ENCODE results near the gene BMP6.

BMP6 gene

DNA sequence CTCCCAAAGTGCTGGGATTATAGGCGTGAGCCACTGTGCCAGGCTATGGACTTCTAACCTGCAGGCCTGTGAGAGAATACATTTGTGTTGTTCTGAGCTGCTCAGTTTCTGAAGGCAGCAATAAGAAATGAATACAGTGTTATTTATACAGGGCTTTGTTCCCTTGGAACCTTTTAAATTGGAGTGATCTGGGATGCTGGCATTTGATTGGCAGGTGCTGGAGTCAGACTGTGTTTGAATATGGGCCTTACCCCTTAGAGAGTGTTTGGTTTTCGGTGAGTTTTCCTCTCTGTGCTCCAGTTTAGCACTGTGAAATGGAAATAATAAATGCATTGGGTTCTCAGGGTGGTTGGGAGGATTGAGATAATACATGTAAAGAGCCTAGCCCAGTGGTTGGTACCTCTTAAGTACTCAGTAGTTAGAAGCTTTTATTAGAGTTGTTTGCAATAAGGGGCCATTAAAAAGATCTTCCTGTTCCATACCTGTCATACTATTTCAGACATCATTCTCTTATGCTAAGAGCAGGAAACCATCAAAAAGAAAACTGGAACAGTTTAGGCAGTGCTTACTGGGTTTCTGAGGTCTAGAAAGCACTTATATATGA is 22.1 kb downstream of the BMP6 start:
- no peak for DNase-seq (ENCODE audit: low spot score)

DNA sequence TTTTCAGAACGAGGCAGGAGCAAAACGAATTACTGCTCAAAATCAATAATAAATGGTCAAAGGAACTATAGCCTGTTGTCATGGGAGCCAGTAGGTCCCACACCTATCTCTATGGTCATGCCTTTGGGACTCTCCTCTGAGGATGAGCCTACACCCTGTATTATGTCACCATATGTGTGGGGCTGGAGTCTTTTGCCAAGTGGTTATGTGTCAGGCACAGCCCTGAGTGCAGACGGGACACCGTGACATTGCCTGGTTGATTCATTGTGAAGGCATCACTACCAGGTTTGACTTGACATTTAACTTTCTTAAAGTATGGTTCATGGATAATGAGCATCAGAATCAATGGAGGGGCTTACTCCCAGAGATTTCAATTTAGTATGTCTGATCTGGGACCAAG is 23.6 kb downstream of the BMP6 start:
- no peak for DNase-seq (ENCODE audit: low spot score)

DNA sequence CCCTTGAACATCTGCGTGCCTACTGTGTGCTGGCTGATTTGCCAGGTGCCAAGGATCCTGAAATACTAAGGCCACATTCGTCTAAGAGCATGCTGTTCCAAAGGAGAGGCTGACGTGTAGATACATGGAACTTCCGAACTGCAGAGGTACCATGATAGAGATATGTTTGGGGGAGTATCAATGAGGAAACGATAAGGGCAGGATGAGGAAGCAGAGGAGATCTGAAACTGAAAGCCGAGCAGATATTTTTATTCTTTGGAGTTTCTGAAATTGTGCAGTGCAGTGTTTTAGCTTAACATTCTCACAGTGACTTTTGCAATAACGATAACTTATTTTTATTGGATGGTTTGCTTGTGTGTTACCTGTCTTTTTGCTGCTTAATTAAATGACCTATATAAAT is 24.3 kb downstream of the BMP6 start:
- no peak for DNase-seq (ENCODE audit: low spot score)

DNA sequence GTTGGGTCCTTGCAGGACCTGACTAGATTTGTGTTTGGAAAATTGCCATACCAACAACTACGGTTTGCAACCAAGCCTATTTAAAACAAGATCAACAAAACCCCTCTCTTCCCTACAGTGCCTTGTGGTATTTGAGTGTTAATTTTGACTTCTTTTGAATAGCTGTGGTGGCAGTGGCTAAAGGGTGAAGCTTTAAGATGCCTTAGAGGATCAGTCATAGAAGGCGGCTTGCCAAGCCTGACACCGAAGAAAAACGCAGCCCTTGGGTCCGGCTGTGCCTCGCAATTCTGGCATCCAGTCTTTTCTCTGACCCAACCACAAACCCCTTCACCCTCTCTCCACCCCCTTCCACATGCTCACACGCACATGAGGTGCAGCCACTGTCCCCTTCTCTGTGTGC is 32.6 kb downstream of the BMP6 start:
- peak; percentile 91 for DNase-seq (ENCODE audit: low spot score)

DNA sequence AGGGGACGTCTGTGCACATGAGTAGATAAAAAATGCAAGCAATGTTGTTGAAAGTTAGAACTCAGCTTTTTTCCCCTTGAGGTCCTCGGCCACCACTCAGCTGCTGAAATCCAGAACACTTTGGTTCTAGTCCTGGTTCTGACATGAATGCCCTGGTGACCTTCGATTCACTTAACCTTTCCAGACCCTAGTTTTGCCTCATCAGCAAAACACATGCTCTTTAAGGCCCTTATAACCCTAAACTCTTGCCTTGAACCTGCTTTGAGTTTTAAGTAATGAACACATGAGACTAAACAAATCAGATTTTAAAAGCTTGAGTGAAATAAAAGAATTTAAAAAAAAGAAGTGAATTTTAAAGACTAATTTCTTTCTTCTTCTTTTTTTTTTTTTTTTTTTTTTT is 33.4 kb downstream of the BMP6 start:
- no peak for DNase-seq (ENCODE audit: low spot score)

DNA sequence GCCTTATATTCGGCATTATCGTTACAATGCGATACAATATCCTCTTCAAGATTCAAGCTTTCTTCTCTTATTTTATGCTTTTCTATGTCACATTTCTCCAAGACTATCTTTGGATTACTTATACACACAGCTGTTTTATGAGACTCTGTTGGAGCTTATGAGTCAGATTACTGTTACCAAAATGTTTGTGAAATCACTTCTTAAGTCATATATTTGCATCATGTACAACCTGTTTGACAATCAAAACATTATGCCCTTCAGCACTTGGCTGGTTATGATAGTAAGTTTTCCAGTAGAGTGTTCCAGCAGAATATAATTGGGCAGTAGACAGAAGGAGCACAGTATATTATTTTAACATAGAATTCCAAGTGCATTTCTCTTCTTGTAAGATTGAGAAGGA is 35.2 kb downstream of the BMP6 start:
- DNase-seq (ENCODE audit: low spot score) = peak; percentile 40

DNA sequence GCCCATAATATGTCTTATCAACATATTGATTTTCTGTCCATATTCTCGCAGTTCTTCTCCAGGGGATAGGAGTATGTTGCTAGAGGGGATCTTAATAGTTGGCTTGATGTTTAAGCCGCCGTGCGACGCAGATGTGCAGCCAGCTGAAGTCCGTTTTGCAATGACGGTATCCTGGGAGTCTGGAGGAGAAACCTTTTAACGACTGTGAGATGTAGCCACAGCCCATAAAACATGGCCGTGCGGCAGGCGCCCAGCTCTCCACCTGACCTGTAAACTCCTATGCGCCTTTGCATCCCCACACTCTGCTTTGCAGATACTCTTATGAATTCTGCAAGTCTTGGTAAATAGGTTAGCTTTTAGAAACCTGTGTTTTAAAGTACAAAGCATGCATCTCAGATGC is 36.9 kb downstream of the BMP6 start:
- DNase-seq (ENCODE audit: low spot score) = no peak

DNA sequence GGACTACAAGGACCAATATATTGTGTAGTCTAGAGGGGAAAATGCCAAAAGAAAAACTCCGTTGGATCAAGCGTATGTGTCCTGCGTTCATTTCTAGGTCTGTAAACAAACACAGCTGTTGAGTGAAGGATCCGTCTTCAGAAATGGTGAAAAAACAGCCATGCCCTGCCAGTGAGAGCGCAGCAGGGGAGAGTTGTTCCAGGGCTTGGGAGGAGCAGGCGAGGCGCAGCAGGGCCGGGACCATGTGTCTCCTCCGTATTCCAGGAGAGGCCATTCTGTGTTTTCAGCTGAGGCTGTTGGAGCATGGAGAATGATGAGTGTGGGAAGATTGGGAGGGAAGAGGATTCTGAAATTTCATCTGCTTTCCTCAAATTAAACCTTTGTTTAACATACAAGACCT is 38.0 kb downstream of the BMP6 start:
- no peak for DNase-seq (ENCODE audit: low spot score)

DNA sequence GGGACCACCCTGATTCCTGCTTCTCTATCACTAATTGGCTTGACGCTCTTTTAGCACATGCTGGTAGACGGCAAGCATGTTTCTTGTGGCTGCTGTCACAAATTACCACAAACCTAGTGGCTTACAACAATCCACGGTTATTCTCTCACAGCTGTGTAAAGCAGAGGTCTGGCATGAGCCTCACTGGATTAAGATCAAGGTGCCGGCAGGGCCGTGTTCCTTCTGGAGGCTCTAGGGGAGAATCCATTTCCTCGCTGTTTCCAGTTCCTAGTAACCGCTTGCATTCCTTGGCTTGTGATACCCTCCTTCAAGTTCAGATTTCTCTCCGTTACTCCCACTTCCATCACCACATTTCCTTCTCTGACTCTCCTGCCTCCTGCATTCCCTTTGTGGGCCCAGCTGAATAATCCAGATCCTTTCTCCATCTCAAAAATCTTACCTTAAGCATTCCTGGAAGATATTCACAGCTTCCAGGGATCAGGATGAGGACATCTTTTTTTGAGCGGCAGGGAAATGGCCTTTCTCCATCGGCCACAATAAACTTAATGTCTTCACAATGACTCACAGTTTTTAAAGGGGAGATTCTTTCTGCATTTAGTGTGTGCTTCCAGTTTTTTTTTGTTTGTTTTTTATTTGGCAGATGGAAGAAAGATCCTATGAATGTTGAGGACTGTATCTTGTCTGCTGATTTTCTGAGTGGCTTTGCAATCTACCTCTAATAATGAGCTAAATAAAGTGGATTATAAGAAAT is 39.9 kb downstream of the BMP6 start:
- peak; percentile 71 for DNase-seq (ENCODE audit: low spot score)

DNA sequence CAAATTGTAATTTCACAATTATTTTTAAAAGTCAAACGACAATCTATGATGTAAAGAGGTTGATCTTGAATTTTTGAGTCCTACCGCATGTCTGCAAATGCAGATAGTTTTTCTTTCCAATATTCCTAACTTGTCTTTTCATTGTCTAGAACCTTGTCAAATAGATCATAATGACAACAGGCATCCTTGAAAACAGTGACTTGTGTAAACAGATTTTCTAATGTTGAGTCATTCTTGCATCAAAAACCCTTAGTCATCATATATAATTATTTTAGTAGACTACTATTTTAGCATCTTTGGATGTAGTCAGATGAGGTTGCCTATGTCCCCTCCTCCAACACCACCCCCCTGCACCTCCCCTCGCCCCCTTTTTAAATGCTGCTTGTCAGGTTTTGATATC is 43.8 kb downstream of the BMP6 start:
- peak; percentile 43 for DNase-seq (ENCODE audit: low spot score)

DNA sequence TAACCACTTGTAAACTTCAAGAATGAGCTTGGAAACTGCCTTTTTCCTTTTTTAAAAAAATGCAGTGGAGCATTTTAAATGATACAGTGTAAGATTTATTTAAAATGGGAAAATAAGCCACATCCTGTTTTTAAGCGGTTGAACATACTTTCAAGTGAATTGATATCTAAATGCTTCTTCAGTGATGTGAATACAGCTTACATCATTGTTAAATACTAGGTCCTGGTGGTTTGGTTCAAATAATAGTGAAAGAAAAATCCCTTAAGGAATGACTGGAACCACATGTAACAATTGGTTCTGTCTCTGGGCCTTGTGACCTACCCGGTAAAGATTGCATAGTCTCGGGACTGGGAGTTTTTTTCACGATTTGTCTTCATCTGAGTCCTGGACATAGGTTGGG is 44.2 kb downstream of the BMP6 start:
- no peak for DNase-seq (ENCODE audit: low spot score)

DNA sequence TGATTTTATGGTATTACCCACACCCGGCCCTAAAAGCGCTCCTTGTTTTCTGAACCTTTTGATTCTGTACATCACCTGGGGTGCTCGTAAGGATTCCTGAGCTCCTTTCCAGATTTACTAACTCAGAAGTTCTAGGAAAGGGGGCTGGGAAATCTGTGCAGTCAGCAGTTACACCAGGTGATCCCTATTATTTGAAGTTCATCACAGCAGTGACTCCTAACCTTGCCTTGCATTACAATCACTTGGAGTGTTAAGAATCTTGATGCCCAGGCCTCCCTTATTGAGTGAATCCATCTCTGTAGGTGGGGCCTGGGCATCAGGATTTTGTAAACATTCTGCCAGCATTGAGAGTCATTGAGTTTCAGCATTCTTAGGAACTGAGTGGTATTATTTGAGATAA is 44.7 kb downstream of the BMP6 start:
- no peak for DNase-seq (ENCODE audit: low spot score)

DNA sequence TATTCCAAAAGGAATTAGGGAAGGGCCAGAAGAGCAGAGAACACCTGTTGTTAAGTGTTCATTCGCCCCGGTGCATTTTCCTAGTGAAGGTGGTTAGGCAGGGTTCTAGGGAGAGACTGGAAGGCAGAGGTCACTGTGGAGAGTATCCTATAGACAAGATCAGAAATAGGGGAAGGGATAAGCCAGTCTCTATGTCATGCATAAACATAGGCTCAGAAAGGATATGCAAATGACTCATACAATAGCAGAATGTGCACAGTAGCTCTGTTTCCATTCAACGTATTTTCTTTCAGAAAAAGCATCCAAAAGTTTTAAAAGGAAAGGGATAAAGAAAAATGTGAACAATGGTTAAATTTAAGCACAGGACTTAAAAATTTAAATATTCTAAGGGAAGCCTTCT is 47.4 kb downstream of the BMP6 start:
- no peak for DNase-seq (ENCODE audit: low spot score)

DNA sequence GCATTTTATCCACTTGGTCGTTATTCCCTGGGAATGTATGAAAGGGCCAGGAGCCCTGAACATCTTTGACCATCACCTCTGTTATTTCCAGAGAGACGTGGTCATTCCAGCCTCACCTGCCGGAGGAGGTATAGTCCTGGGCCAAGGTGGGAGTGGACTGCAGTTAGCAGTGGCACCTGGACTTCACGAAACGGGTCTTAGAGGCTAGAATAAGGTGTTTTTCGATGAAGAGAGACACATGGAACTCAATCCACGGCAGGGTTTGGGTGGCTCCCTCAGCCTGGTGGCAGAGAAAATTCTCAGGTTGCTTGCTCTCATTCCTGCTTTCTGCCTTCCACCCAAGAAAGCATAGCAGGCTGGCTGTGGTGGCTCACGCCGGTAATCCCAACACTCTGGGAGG is 48.0 kb downstream of the BMP6 start:
- DNase-seq (ENCODE audit: low spot score) = no peak

DNA sequence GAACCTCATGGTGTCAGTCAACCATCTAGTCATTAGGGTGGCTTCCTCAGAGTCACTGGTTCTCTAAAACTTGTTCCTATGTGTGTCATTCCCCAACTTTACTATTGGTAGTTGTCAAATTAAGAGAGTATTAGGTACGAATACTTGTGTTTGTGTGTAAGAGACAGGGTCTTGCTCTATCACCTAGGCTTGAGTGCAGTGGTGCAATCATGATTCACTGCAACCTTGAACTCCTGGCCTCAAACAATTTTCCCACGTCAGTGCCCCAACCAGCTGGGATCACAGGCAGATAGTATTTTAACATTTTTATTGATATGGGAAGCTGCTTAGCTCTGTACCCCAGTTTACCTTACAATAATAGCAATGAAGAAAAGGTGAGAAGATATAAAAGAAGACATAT is 50.6 kb downstream of the BMP6 start:
- no peak for DNase-seq (ENCODE audit: low spot score)

DNA sequence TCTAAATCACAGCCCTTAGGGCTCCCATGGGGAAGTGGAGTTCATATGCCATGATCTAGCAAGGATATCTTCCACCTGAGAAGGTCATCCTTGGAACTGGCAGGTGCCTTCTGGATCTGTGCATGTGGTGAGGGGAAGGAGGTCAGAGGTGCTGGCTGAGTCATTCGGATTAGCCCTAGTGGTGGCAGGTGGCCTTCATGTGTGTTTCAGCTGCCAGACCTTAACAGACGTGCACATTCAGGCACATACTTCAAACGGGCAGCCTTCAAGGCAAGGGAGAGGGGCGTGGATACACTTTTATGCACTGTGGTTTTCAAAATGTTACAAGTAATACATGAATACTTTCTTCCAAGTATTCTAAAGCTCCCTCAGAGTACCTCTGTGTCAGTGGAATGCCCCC is 51.2 kb downstream of the BMP6 start:
- no peak for DNase-seq (ENCODE audit: low spot score)

DNA sequence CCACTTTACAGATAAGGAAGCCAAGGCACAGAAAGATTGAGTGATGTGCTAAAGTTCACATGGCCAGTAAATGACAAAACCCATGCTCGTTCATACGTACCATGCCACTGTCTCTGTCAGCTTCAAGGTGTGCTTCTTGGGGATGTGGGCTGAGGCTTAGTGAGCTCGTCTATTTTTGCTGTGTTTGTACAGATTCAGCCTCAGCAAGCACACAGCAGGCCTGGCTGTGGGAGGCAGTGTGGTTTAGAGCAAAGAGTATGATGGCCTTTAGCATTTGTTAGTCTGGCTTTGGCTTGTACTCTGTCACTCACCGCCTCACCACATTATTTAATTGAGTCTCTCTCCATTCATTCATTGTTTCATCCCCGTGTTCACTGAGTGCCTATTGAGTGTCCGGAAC is 55.3 kb downstream of the BMP6 start:
- no peak for DNase-seq (ENCODE audit: low spot score)

DNA sequence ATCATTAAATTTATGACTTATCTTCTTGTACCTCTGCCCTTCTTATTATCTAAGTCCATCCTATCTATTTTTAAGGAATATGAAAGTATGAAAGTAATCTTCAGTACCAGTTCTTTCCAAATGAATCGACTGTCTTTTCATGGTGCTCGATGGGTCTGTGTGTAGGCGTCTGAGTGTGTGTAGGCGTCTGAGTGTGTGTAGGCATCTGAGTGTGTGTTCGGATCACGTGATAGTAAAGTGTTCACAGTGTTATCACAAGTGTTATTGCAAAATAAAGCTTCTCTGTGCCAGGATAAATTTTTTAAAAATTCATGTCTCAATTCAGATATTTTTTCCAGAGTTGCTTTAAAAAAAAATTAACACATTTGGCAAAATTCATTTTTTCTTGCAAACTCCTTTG is 58.3 kb downstream of the BMP6 start:
- DNase-seq (ENCODE audit: low spot score) = no peak

DNA sequence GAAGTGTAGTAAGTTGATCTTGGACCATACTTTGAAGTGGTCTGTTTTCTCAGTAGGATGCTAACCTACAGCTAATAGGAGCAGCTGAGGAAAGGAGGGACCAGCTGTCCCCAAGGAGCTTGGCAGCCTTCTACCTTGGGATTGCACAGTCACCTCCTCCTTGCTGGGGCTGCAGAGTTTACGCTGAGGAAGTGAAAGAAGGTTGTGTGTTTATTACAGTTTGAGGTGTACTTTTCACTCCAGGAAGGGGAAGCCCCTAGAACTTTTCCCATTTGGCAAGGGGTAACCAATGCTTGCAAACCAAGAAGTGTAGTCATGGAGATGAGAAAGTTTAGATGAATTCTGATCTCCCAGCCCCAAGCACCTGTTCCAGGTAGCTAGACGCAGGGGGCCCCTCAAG is 58.8 kb downstream of the BMP6 start:
- DNase-seq (ENCODE audit: low spot score) = no peak

DNA sequence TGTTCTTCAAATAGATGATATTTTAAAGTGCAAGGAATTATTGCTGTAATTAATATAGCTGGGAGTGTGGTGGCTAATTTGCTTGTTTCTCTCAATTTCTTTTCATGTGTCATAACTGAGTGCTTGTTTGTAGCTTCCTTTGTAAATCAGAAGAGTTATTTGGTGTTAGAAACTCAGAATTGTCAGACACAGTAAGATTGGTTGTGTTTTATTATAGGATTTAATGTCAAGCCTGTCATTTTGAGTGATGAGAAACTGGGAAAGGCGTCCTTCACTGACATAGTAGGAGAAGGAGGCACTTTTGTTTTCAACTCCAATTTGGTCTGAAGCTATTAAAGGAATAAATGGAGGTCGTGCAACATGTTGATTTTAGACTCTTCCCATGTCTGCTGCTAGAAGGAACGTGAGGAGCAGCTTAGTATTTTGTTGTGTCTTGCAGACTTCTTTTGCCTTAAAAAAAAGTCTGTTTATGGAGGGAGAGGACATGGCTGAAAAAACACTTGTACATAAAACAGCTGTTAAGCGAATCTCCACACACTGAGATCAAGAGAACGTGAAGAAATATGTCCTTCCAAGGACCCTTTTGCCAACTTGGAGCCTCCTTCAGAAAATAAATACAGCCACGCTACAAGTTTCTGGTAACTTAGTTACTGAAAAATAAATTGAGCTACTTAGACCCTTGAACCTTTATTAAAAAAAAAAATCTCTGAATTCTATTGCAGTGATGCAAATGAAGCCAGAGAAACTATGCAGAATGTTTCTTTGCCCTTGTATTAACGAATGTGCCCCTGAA is 59.5 kb downstream of the BMP6 start:
- DNase-seq (ENCODE audit: low spot score) = no peak

DNA sequence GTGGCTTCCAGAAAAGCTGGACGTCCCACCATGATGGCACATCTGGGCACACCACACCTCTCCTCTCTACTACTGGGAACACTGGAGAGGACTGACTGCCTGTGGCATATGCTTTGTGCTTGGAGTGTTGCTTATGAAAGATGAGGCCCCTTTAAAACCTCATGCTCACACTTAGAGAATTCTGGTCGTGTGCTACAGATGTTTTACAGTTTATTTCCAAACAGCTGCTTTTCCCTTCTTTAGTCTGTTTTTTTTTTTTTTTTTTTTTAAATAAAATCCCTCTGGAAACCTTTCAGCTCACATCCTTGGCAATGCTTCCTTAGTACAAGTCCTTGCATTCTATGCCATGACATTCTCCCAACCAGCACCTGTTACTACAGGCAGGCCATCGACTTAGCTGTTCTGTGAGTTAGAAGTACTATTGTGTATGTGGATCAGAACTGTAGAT is 60.3 kb downstream of the BMP6 start:
- DNase-seq (ENCODE audit: low spot score) = no peak

DNA sequence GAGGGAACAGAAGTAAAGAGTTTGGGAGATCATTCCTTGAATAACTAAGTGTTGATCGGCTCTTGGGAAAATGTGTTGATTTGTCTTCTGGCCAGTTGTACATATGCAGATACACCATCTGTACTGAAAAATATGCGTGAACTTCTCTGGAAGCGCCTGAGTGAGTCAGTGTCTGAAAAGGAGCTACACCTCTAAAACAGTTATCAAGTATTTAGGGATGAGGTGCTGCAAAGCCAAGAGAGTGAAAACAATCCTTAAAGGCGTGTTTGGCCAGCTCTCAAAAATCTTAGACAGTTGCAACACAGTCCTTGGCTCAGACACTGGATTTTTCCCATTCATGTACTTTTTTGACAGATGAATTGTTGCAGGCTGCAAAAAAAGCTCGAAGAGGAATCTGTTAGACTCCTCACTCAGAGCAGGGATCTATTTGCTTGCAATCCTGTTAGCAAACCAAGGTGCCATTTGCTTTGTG is 61.3 kb downstream of the BMP6 start:
- peak; percentile 77 for DNase-seq (ENCODE audit: low spot score)

DNA sequence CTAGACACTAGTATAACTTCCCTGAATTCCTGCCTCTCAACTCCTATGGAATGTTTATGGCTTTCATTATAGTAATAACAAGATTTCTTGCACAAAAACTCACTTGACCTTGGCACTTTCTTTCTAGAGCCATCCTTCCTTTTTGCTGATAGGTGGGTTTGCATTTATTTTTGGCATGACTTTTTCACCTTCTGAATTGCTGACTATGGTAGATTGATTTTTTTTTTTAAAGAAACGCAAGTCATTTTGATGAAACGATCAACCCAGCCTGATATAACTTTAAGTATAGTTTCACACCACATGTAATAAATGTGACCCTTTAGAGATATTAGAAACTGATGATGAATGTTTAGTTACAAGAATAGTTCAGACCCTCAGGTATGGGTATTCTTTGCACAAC is 61.8 kb downstream of the BMP6 start:
- no peak for DNase-seq (ENCODE audit: low spot score)

All from AG08395 (cell line).